Gastroesophageal sphincter (tissue), 4 donors: ENCODE results near the gene UBE2I. TPM values are rescaled to one million over a fixed set of nuclear protein-coding genes. Genes with fewer than 3 reads are reported as not detected.

Experiments
- ATAC-seq: fragments of 150-250 bp; one replicate; pipeline ENCODE4 v1.9.1; 2016; ENCODE audit warnings: mild to moderate bottlenecking, moderate library complexity
- H3K27ac ChIP-seq, 4 donors: fragments of 200-600 bp; sonication (generic) in 3 of 4; 1 replicate in 3 of 4; 2 replicates in 1 of 4; pipeline ENCODE4 v1.5.1; 2016 to 2019
- H3K27me3 ChIP-seq: fragments of 200-600 bp; sonication (generic); one replicate; pipeline ENCODE4 v1.5.1; 2019
- H3K36me3 ChIP-seq, 2 donors: fragments of 200-600 bp; sonication (generic); one replicate each; pipeline ENCODE4 v1.5.1; 2019; ENCODE audit warnings: control low read depth in 1 of 2
- H3K4me1 ChIP-seq, 3 donors: fragments of 200-600 bp; sonication (generic); 1 replicate in 2 of 3; 2 replicates in 1 of 3; pipeline ENCODE4 v1.5.1; 2016 to 2019; ENCODE audit warnings: control low read depth in 2 of 3
- H3K4me3 ChIP-seq, 2 donors: fragments of 200-600 bp; sonication (generic); one replicate each; pipeline ENCODE4 v1.5.1; 2019; ENCODE audit warnings: mild to moderate bottlenecking in 1 of 2, moderate library complexity in 1 of 2
- H3K9me3 ChIP-seq, 3 donors: fragments of 200-600 bp; sonication (generic); one replicate each; pipeline ENCODE4 v1.5.1; 2017 to 2019; ENCODE audit warnings: control low read depth in 2 of 3
- CTCF ChIP-seq, 4 experiments: fragments of 200-600 bp in 2 of 4; fragments of 450-650 bp in 2 of 4; sonication (generic) in 1 of 4; IDR thresholded peaks; one replicate each; pipeline ENCODE4 v1.5.1; 2017 to 2019; ENCODE audit warnings: antibody characterized with exemption in 4 of 4, mild to moderate bottlenecking in 2 of 4, moderate library complexity in 2 of 4
- EP300 ChIP-seq: sonication (generic); formaldehyde crosslinking; IDR thresholded peaks from one replicate; pipeline ENCODE4 v1.6.1; 2017; ENCODE audit warnings: antibody characterized with exemption, mild to moderate bottlenecking
- POLR2A ChIP-seq, 2 donors: fragments of 450-650 bp; IDR thresholded peaks; one replicate each; pipeline ENCODE4 v1.6.1; 2017; ENCODE audit warnings: antibody characterized with exemption in 2 of 2, mild to moderate bottlenecking in 2 of 2, moderate library complexity in 1 of 2
- POLR2AphosphoS5 ChIP-seq: sonication (generic); formaldehyde crosslinking; IDR thresholded peaks from one replicate; pipeline ENCODE4 v1.6.1; 2017; ENCODE audit warnings: antibody characterized with exemption
- WGBS, 2 donors: methylation state at CpG; one replicate each; pipeline ENCODE4 v1.1.5; 2018; ENCODE audit warnings: low coverage in 1 of 2; 5-methylcytosine and 5-hydroxymethylcytosine counted together
- total RNA-seq, 4 donors: library from RNA; depleted of rRNA; stranded (reverse); fragments of >200 nt; gene quantifications; one replicate each; pipeline ENCODE4 v1.1.0, GENCODE V29; 2016

The UBE2I gene
- total RNA-seq, 4 donors from 2014 or later: 53.3 to 95.9 (median 76.9) TPM

DNA sequence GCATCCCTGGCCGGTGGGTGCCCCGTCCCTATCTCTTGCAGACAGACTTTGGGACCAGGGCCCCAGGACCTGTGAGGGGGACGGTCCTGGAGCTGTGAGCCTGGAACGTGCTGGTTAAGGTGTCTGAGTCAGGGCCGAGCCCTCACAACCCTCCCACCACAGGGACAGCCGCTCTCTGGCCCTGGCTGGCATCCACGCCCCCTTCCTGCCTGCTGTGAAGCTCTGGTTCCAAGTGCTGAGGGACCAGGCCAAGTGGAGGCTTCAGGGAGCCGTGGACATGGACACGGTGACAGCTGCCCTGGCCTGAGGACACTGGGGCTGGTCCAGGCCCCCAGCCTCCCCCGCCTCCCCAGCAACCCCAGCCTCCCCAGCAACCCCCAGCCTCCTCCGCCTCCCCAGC, 35.7 kb downstream of the UBE2I start:
- H3K27me3 ChIP-seq: peaks cover 28% of the 10 kb centered on the region
- H3K9me3 ChIP-seq: no peaks in the 10 kb centered on the region
- H3K27ac ChIP-seq: no peak overlapping the region
- no CpG with 5 or more reads among the region's 11 CpGs for WGBS, 2 donors
- no peak for ATAC-seq
- H3K36me3 ChIP-seq: peaks cover 0 to 29% of the 10 kb centered on the region in 2 donors
- TF ChIP-seq CTCF (IDR thresholded peaks at IDR 0.05) (no peak), POLR2AphosphoS5 (no peak), POLR2A (IDR thresholded peaks at IDR 0.05) (no peak), EP300 (no peak)
- peaks cover 0 to 27% (median 6%) of the 10 kb centered on the region in 3 donors for H3K4me1 ChIP-seq
- H3K4me3 ChIP-seq: no peak overlapping the region

DNA sequence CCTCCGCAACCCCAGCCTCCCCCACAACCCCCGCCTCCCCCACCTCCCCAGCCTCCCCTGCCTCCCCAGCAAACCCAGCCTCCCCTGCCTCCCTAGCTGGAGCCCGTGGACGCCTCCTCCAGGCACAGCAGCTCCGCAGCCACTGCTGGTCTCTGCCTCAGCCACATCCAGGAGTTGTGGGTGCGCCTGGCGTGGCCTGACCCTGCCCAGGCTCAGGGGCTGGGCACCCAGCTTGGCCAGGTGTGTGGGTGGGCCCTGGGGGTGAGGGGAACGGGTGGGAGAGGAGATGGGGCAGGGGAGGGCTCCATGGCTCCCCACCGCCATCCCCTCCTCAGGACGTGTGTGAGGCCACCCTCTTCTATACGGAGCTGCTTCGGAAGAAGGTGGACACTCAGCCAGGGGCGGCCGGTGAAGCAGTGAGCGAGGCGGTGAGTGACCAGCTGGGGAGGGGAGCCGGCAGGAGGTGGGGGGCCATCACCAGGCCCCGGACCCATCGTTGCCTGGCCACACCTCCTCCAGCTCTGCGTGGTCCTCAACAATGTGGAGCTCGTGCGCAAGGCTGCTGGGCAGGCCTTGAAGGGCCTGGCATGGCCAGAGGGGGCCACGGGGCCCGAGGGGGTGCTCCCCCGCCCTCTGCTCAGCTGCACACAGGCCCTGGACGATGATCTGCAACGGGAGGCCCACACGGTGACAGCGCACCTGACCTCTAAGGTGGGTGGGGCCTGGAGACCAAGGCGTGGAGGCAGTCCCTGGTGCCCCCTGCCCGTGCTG, 36.4 kb downstream of the UBE2I start:
- 50% methylated on average over 2 of the region's 31 CpGs; no CpG with 5 or more reads in 1 of the 2 donors for WGBS, 2 donors
- Histone ChIP-seq H3K4me1 (peaks cover 0 to 34% (median 10%) of the 10 kb centered on the region in 3 donors), H3K27ac (no peak overlapping the region), H3K27me3 (peaks cover 26% of the 10 kb centered on the region), H3K4me3 (no peak overlapping the region), H3K9me3 (no peaks in the 10 kb centered on the region), H3K36me3 (peaks cover 0 to 34% of the 10 kb centered on the region in 2 donors)
- TF ChIP-seq POLR2A (IDR thresholded peaks at IDR 0.05): no peak
- no peak for TF ChIP-seq POLR2AphosphoS5
- no peak for TF ChIP-seq CTCF (IDR thresholded peaks at IDR 0.05)
- TF ChIP-seq EP300: no peak
- ATAC-seq: no peak

- peaks cover 0 to 34% of the 10 kb centered on the region in 2 donors for H3K36me3 ChIP-seq
- H3K4me3 ChIP-seq: no peak overlapping the region
- peaks cover 0 to 40% (median 13%) of the 10 kb centered on the region in 3 donors for H3K4me1 ChIP-seq
- no peak for ATAC-seq
- H3K9me3 ChIP-seq: no peaks in the 10 kb centered on the region
- TF ChIP-seq EP300 (no peak), CTCF (IDR thresholded peaks at IDR 0.05) (no peak), POLR2AphosphoS5 (no peak), POLR2A (IDR thresholded peaks at IDR 0.05) (no peak)
- WGBS, 2 donors: no CpG with 5 or more reads among the region's 34 CpGs
- H3K27ac ChIP-seq: no peak overlapping the region
- H3K27me3 ChIP-seq: peaks cover 18% of the 10 kb centered on the region
Measured at GRCh38 chr16:1346422-1347285, 37.2 kb downstream of the UBE2I start.

DNA sequence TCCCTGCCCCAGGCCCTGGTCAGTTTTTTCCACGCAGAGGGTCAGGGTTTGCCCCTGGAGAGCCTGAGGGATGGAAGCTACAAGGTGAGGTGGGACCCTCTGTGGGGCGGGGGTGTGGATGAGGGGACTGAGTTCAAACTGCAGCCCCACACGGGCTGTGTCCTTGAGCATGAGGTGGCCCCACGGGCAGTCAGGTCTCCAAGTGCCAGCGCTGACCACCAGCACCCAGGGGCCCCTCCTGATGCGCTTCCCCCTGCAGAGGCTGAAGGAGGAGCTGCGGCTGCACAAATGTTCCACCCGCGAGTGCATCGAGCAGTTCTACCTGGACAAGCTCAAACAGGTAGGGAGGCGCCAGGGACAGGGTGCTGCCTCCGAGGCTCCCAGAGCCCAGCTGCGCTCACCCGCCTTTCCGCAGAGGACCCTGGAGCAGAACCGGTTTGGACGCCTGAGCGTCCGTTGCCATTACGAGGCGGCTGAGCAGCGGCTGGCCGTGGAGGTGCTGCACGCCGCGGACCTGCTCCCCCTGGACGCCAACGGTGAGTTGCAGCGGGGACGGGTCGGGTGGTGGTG, 37.9 kb downstream of the UBE2I start:
- Histone ChIP-seq H3K9me3 (no peaks in the 10 kb centered on the region), H3K36me3 (peaks cover 0 to 34% of the 10 kb centered on the region in 2 donors), H3K27me3 (peaks cover 11% of the 10 kb centered on the region), H3K4me1 (peaks cover 0 to 39% (median 11%) of the 10 kb centered on the region in 3 donors), H3K4me3 (no peak overlapping the region), H3K27ac (no peak overlapping the region)
- no CpG with 5 or more reads among the region's 31 CpGs for WGBS, 2 donors
- TF ChIP-seq POLR2AphosphoS5: no peak
- no peak for TF ChIP-seq EP300
- no peak for TF ChIP-seq POLR2A (IDR thresholded peaks at IDR 0.05)
- no peak for TF ChIP-seq CTCF (IDR thresholded peaks at IDR 0.05)
- ATAC-seq: no peak
